ENCODE measurements around the gene CTNNA2.

DNA sequence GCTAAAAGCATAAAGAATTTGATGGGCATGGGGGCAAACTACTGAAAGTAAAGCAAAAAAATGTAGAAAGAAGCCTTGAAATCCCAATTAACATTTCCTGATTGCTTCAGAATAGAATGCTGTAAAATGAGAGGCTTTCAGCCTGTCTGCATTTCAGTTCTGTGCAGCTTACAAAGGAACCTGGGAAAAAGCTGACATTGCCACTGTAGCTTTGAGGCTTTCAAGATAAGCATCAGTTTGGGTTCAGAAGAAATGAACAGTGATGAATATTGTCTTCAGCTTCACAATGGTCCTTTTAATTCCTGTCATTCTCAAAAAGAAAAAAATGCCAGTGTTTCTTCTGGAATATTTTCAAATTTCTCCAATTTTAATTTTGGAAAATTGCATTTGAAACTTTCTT is 549.0 kb downstream of the CTNNA2 start:
- TF ChIP-seq CTCF (IDR thresholded peaks at IDR 0.05) (no peak), POLR2A (IDR thresholded peaks at IDR 0.05) (no peak), POLR2AphosphoS5 (IDR thresholded peaks at IDR 0.05; ENCODE audit: insufficient read depth in 1 of 2, low read depth in 1 of 2) (no peak)

Data from vagina (tissue), 2 donors.